PC-3 (cell line): ENCODE measurements around the gene ATF5.

Experiments
- EZH2 ChIP-seq: fragments of 300-600 bp; sonication (generic); IDR thresholded peaks from one replicate; pipeline ENCODE4 v1.6.1; 2017; ENCODE audit warnings: antibody characterized with exemption, mild to moderate bottlenecking, low read length; ENCODE audit not compliant: unreplicated experiment
- TF ChIP-seq, protein P1 (sequence below): fragments of 300-600 bp; sonication (generic); conservative IDR thresholded peaks from 2 replicates; pipeline ENCODE4 v1.5.1; 2017; ENCODE audit warnings: antibody characterized with exemption, low read depth, mild to moderate bottlenecking, low read length

DNA sequence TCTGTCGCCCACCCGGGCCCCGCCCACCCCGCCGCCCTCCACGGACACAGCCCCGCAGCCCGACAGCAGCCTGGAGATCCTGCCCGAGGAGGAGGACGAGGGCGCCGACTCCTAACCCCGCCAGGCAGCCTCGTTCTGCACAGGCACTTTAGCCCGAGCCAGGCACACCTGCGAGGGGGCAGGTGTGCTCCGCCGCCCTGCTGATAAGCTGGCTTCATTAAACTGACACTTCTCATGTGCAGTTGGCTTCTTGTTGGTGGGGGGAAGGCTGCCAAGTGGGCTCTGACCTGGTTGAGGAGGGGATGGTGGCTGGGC, 40.5 kb upstream of the ATF5 start:
- TF ChIP-seq, protein P1, sequence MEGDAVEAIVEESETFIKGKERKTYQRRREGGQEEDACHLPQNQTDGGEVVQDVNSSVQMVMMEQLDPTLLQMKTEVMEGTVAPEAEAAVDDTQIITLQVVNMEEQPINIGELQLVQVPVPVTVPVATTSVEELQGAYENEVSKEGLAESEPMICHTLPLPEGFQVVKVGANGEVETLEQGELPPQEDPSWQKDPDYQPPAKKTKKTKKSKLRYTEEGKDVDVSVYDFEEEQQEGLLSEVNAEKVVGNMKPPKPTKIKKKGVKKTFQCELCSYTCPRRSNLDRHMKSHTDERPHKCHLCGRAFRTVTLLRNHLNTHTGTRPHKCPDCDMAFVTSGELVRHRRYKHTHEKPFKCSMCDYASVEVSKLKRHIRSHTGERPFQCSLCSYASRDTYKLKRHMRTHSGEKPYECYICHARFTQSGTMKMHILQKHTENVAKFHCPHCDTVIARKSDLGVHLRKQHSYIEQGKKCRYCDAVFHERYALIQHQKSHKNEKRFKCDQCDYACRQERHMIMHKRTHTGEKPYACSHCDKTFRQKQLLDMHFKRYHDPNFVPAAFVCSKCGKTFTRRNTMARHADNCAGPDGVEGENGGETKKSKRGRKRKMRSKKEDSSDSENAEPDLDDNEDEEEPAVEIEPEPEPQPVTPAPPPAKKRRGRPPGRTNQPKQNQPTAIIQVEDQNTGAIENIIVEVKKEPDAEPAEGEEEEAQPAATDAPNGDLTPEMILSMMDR = no peak
- TF ChIP-seq EZH2 = no peak
